ENCODE measurements around the gene ARMH1.

ARMH1 gene

DNA sequence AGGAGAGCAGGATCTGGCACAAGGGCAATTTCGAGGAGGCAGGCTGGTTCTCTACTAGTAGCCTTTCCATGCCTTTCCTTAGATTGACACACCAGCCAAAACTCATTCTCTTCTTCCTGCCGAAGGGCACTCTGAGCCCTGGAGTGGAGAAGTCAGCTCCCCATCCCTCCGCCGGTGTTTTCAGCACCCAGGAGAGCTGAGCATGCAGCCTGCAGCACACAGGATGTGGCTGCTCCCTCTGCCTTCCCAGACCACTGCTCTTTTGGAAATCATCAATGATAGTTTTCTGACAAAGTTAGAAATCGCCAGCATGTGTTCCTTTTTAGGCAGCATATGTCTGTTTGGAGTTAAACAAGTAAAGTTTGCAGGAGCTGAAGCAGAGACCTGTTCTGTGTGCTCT lies 44.8 kb downstream of the ARMH1 start:
- H3K36me3 ChIP-seq (ENCODE audit: control insufficient read depth in 2 of 2, insufficient read depth in 1 of 2, low read length in 2 of 2): no peaks in the 10 kb centered on the region
- no peaks in the 10 kb centered on the region for H3K9me3 ChIP-seq (ENCODE audit: control insufficient read depth, insufficient read depth, low read depth, low read length)
- H3K4me3 ChIP-seq (ENCODE audit: low read depth, low read length): no peak overlapping the region
- H3K4me1 ChIP-seq (ENCODE audit: control insufficient read depth, insufficient read depth, low read length): no peaks in the 10 kb centered on the region
- no peak for TF ChIP-seq ZNF830 (tag by site-specific recombination; IDR thresholded peaks at IDR 0.05; ENCODE audit: low read depth)
- TF ChIP-seq, protein P1, sequence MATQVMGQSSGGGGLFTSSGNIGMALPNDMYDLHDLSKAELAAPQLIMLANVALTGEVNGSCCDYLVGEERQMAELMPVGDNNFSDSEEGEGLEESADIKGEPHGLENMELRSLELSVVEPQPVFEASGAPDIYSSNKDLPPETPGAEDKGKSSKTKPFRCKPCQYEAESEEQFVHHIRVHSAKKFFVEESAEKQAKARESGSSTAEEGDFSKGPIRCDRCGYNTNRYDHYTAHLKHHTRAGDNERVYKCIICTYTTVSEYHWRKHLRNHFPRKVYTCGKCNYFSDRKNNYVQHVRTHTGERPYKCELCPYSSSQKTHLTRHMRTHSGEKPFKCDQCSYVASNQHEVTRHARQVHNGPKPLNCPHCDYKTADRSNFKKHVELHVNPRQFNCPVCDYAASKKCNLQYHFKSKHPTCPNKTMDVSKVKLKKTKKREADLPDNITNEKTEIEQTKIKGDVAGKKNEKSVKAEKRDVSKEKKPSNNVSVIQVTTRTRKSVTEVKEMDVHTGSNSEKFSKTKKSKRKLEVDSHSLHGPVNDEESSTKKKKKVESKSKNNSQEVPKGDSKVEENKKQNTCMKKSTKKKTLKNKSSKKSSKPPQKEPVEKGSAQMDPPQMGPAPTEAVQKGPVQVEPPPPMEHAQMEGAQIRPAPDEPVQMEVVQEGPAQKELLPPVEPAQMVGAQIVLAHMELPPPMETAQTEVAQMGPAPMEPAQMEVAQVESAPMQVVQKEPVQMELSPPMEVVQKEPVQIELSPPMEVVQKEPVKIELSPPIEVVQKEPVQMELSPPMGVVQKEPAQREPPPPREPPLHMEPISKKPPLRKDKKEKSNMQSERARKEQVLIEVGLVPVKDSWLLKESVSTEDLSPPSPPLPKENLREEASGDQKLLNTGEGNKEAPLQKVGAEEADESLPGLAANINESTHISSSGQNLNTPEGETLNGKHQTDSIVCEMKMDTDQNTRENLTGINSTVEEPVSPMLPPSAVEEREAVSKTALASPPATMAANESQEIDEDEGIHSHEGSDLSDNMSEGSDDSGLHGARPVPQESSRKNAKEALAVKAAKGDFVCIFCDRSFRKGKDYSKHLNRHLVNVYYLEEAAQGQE (tag by site-specific recombination; IDR thresholded peaks at IDR 0.05): peak; percentile 43
- ChIA-PET CTCF (interaction anchor here (0.7 to 9.1 kb wide), 3 partner anchors 10 to 13 kb away, joined by 3 to 87 read pairs (median 4); partner anchors contain the start of gene RNU5D-1), POLR2A (interaction anchor here (0.6 to 2.1 kb wide), 3 partner anchors 16 to 69 kb away, joined by 3 to 18 read pairs (median 5); partner anchors contain the start of genes BEST4 and RPS8)
- no peak overlapping the region for H3K27ac ChIP-seq (ENCODE audit: extremely low read depth, low read depth, low read length)

GRCh38 chr1:44720281-44720680 lies 45.8 kb downstream of the ARMH1 start:
- Histone ChIP-seq H3K4me1 (ENCODE audit: control insufficient read depth, insufficient read depth, low read length) (no peaks in the 10 kb centered on the region), H3K4me3 (ENCODE audit: low read depth, low read length) (no peak overlapping the region), H3K27ac (ENCODE audit: extremely low read depth, low read depth, low read length) (no peak overlapping the region), H3K9me3 (ENCODE audit: control insufficient read depth, insufficient read depth, low read depth, low read length) (no peaks in the 10 kb centered on the region), H3K36me3 (ENCODE audit: control insufficient read depth in 2 of 2, insufficient read depth in 1 of 2, low read length in 2 of 2) (no peaks in the 10 kb centered on the region)
- TF ChIP-seq ZNF529 (tag by site-specific recombination; IDR thresholded peaks at IDR 0.05; ENCODE audit: insufficient replicate concordance) (no peak), ZNF16 (tag by site-specific recombination; IDR thresholded peaks at IDR 0.05; ENCODE audit: low read depth) (no peak), YY2 (tag by site-specific recombination; IDR thresholded peaks at IDR 0.05) (no peak), GLIS2 (tag by site-specific recombination; IDR thresholded peaks at IDR 0.05) (no peak), ZSCAN4 (tag by site-specific recombination; IDR thresholded peaks at IDR 0.05) (no peak), ZNF239 (tag by site-specific recombination; IDR thresholded peaks at IDR 0.05) (no peak), ZNF341 (tag by site-specific recombination; IDR thresholded peaks at IDR 0.05; ENCODE audit: low read depth) (no peak), SCRT2 (tag by site-specific recombination; IDR thresholded peaks at IDR 0.05) (no peak), ZFP69B (tag by site-specific recombination; IDR thresholded peaks at IDR 0.05) (no peak), IKZF3 (tag by site-specific recombination; IDR thresholded peaks at IDR 0.05) (no peak), ZNF114 (tag by site-specific recombination; IDR thresholded peaks at IDR 0.05) (no peak), GLIS1 (tag by site-specific recombination; IDR thresholded peaks at IDR 0.05) (no peak), ZNF548 (tag by site-specific recombination; IDR thresholded peaks at IDR 0.05) (no peak), PATZ1 (tag by site-specific recombination; IDR thresholded peaks at IDR 0.05) (no peak), ZNF157 (tag by site-specific recombination; IDR thresholded peaks at IDR 0.05) (no peak), BCL11B (tag by site-specific recombination; IDR thresholded peaks at IDR 0.05; ENCODE audit: low read depth) (no peak)
- TF ChIP-seq, protein P2, sequence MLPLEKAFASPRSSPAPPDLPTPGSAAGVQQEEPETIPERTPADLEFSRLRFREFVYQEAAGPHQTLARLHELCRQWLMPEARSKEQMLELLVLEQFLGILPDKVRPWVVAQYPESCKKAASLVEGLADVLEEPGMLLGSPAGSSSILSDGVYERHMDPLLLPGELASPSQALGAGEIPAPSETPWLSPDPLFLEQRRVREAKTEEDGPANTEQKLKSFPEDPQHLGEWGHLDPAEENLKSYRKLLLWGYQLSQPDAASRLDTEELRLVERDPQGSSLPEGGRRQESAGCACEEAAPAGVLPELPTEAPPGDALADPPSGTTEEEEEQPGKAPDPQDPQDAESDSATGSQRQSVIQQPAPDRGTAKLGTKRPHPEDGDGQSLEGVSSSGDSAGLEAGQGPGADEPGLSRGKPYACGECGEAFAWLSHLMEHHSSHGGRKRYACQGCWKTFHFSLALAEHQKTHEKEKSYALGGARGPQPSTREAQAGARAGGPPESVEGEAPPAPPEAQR (tag by site-specific recombination; IDR thresholded peaks at IDR 0.05): no peak
- TF ChIP-seq, protein P3, sequence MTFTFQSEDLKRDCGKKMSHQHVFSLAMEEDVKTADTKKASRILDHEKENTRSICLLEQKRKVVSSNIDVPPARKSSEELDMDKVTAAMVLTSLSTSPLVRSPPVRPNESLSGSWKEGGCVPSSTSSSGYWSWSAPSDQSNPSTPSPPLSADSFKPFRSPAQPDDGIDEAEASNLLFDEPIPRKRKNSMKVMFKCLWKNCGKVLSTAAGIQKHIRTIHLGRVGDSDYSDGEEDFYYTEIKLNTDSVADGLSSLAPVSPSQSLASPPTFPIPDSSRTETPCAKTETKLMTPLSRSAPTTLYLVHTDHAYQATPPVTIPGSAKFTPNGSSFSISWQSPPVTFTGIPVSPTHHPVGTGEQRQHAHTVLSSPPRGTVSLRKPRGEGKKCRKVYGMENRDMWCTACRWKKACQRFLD (tag by site-specific recombination; IDR thresholded peaks at IDR 0.05): no peak
- TF ChIP-seq, protein P4, sequence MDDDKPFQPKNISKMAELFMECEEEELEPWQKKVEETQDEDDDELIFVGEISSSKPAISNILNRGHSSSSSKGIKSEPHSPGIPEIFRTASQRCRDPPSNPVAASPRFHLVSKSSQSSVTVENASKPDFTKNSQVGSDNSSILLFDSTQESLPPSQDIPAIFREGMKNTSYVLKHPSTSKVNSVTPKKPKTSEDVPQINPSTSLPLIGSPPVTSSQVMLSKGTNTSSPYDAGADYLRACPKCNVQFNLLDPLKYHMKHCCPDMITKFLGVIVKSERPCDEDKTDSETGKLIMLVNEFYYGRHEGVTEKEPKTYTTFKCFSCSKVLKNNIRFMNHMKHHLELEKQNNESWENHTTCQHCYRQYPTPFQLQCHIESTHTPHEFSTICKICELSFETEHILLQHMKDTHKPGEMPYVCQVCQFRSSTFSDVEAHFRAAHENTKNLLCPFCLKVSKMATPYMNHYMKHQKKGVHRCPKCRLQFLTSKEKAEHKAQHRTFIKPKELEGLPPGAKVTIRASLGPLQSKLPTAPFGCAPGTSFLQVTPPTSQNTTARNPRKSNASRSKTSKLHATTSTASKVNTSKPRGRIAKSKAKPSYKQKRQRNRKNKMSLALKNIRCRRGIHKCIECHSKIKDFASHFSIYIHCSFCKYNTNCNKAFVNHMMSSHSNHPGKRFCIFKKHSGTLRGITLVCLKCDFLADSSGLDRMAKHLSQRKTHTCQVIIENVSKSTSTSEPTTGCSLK (tag by site-specific recombination; IDR thresholded peaks at IDR 0.05): no peak
- TF ChIP-seq, protein P5, sequence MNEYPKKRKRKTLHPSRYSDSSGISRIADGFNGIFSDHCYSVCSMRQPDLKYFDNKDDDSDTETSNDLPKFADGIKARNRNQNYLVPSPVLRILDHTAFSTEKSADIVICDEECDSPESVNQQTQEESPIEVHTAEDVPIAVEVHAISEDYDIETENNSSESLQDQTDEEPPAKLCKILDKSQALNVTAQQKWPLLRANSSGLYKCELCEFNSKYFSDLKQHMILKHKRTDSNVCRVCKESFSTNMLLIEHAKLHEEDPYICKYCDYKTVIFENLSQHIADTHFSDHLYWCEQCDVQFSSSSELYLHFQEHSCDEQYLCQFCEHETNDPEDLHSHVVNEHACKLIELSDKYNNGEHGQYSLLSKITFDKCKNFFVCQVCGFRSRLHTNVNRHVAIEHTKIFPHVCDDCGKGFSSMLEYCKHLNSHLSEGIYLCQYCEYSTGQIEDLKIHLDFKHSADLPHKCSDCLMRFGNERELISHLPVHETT (tag by site-specific recombination; IDR thresholded peaks at IDR 0.05): no peak
- POLR2A ChIA-PET: interaction anchor here (0.7 to 2.5 kb wide), 4 partner anchors 12 to 99 kb away, joined by 3 to 102 read pairs (median 18); partner anchors contain the start of gene RNU5D-1
- CTCF ChIA-PET: interaction anchor here (1.5 to 9.1 kb wide), 2 partner anchors 8 to 10 kb away, joined by 6 to 87 read pairs; partner anchors contain the start of gene RNU5D-1

Measured in HEK293 (cell line).